ENCODE results near the gene TRIM28. TPM values are rescaled to one million over a fixed set of nuclear protein-coding genes. Genes with fewer than 3 reads are reported as not detected.

Gene TRIM28
- total and polyA plus RNA-seq, 9 of the 15 experiments (the other 6 are each of a cell fraction or from before 2014, with no cell fraction given): 12.1 to 797 (median 490) TPM

- peak; percentile 39; the same call in 1 of the 2 replicates for TF ChIP-seq ATF3 (IDR thresholded peaks at IDR 0.05)
- 0 out of 2 replicates have a peak, but pooled peaks have one; percentile 50 for TF ChIP-seq ATF3 (CRISPR knock-in tag; conservative IDR thresholded peaks at IDR 0.05)
- TF ChIP-seq CTBP1 (IDR thresholded peaks at IDR 0.05; ENCODE audit: borderline replicate concordance): peak; percentile 89
- TF ChIP-seq CCNT2 (IDR thresholded peaks at IDR 0.05; ENCODE audit: borderline replicate concordance, extremely low read depth, insufficient read length, low read depth, low read length): peak; percentile 28
- 0 out of 2 replicates have a peak, but pooled peaks have one; percentile 18 for TF ChIP-seq PML (IDR thresholded peaks at IDR 0.05; ENCODE audit: low read length)
- peak in 1 of 2 experiments; percentile 82; a peak in 2 of 4 replicates for TF ChIP-seq MLLT1 (IDR thresholded peaks at IDR 0.05)
- peak; percentile 74; the same call in 1 of the 2 replicates for TF ChIP-seq NFRKB (IDR thresholded peaks at IDR 0.05; ENCODE audit: low read depth)
- TF ChIP-seq TBL1XR1 (IDR thresholded peaks at IDR 0.05; ENCODE audit: low read length in 2 of 2): peak in 1 of 2 experiments; percentile 76; a peak in 2 of 4 replicates
- TF ChIP-seq ZNF311 (CRISPR knock-in tag; IDR thresholded peaks at IDR 0.05): peak; percentile 32; the same call in 1 of the 2 replicates
- peak; percentile 89; the same call in 1 of the 2 replicates for TF ChIP-seq FOXK1 (CRISPR knock-in tag; IDR thresholded peaks at IDR 0.05; ENCODE audit: borderline replicate concordance)
- no peak for TF ChIP-seq MEIS2 (IDR thresholded peaks at IDR 0.05; ENCODE audit: partially characterized antibody)
- peak; percentile 98 for TF ChIP-seq HMBOX1 (IDR thresholded peaks at IDR 0.05)
- TF ChIP-seq SMARCC2 (IDR thresholded peaks at IDR 0.05; ENCODE audit: low read depth): no peak
- TF ChIP-seq CBX8 (IDR thresholded peaks at IDR 0.05; ENCODE audit: borderline replicate concordance, extremely low read depth, low read depth, low read length, poor library complexity, severe bottlenecking): no peak
- no peak; the same call in 1 of the 2 replicates for TF ChIP-seq SMARCE1 (IDR thresholded peaks at IDR 0.05)
- TF ChIP-seq ETV6 (IDR thresholded peaks at IDR 0.05; ENCODE audit: borderline replicate concordance in 1 of 2, low read depth in 2 of 2, low read length in 1 of 2): no peak
- TF ChIP-seq ETV6 (CRISPR knock-in tag; IDR thresholded peaks at IDR 0.05; ENCODE audit: borderline replicate concordance): no peak
- TF ChIP-seq RBM14 (IDR thresholded peaks at IDR 0.05; ENCODE audit: borderline replicate concordance, insufficient read depth, low read depth, low read length): no peak
- no peak for TF ChIP-seq ZC3H4 (CRISPR knock-in tag; IDR thresholded peaks at IDR 0.05; ENCODE audit: borderline replicate concordance)
- 0 out of 2 replicates have a peak, but pooled peaks have one; percentile 40 for TF ChIP-seq SIN3B (IDR thresholded peaks at IDR 0.05; ENCODE audit: low read depth)
These were observed 37.6 kb downstream of the TRIM28 start (continued) for GRCh38 chr19:58581227-58582141.

Measured in K562 (cell line).